ENCODE data around the gene PTCH1.
A peak's percentile ranks its signal among the peaks of the same experiment; 100 is the strongest.

PTCH1 gene

GRCh38 chr9:95462249-95463147, 54.3 kb downstream of the PTCH1 start:
- DNase-seq, result peak; percentile 19 to 44 (median 33)

GRCh38 chr9:95461448-95462248, 55.1 kb downstream of the PTCH1 start:
- DNase-seq, result no peak

- no peak for DNase-seq
Observed at GRCh38 chr9:95460518-95461164, 56.1 kb downstream of the PTCH1 start.

- no peak for DNase-seq
Observed at GRCh38 chr9:95459851-95460517, 56.8 kb downstream of the PTCH1 start.

GRCh38 chr9:95459178-95459577, 57.6 kb downstream of the PTCH1 start:
- DNase-seq, result no peak

- DNase-seq, result no peak
Observed at GRCh38 chr9:95458666-95459065, 58.1 kb downstream of the PTCH1 start.

GRCh38 chr9:95457769-95458168, 59.0 kb downstream of the PTCH1 start:
- no peak for DNase-seq

- DNase-seq, result no peak
Observed at GRCh38 chr9:95455714-95456113, 61.1 kb downstream of the PTCH1 start.

GRCh38 chr9:95452176-95452575, 64.6 kb downstream of the PTCH1 start:
- no peak for DNase-seq

- DNase-seq, result no peak
Observed at GRCh38 chr9:95451065-95451426, 65.7 kb downstream of the PTCH1 start.

- DNase-seq, result no peak
Observed at GRCh38 chr9:95450171-95451064, 66.4 kb downstream of the PTCH1 start.

GRCh38 chr9:95449016-95449415, 67.8 kb downstream of the PTCH1 start:
- no peak for DNase-seq

GRCh38 chr9:95447660-95448420, 68.9 kb downstream of the PTCH1 start:
- DNase-seq, result no peak

GRCh38 chr9:95446984-95447383, 69.8 kb downstream of the PTCH1 start:
- DNase-seq, result no peak

GRCh38 chr9:95446259-95446658, 70.5 kb downstream of the PTCH1 start:
- peak in 1 of 3 donors; percentile 17 for DNase-seq

GRCh38 chr9:95444160-95444559, 72.6 kb downstream of the PTCH1 start:
- DNase-seq, result no peak

GRCh38 chr9:95443301-95443700, 73.5 kb downstream of the PTCH1 start:
- DNase-seq, result no peak

- DNase-seq, result no peak
Observed at GRCh38 chr9:95441081-95441480, 75.7 kb downstream of the PTCH1 start.

GRCh38 chr9:95440447-95440846, 76.3 kb downstream of the PTCH1 start:
- DNase-seq, result no peak

- no peak for DNase-seq
Observed at GRCh38 chr9:95438561-95439357, 78.0 kb downstream of the PTCH1 start.
